DND-41 (cell line): ENCODE data around the gene GLRA1.

Experiments used
- EZH2 ChIP-seq: IDR thresholded peaks from 3 replicates; pipeline ENCODE4 v1.6.1; 2012; ENCODE audit warnings: borderline replicate concordance, low read depth, mild to moderate bottlenecking, moderate library complexity, low read length, inconsistent platforms; ENCODE audit not compliant: severe bottlenecking
- TF ChIP-seq, protein P1 (sequence below): IDR thresholded peaks from 2 replicates; pipeline ENCODE4 v1.5.1; 2012; ENCODE audit warnings: borderline replicate concordance, low read length, moderate library complexity, mild to moderate bottlenecking; ENCODE audit not compliant: poor library complexity, severe bottlenecking; ENCODE audit errors: extremely low read depth

DNA sequence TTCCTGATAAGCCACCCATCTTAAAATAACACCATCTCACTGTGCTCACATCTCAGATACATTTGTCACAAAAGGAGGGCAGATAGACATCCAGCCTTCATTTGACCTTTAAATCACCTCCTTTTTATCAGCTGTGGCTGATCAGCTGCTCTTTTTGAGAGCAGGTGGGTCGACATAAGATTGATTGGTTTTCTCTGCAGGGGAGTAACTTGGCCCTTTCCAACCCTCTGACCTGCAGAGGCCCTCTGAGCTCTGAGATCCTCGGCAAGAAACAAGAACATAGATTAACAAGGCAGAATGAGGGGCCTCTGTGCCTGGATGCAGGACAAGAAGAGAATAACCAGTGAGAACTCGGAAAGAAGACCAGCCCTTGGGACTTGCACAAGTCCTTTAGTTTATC lies 33.5 kb upstream of the GLRA1 start:
- TF ChIP-seq, protein P1, sequence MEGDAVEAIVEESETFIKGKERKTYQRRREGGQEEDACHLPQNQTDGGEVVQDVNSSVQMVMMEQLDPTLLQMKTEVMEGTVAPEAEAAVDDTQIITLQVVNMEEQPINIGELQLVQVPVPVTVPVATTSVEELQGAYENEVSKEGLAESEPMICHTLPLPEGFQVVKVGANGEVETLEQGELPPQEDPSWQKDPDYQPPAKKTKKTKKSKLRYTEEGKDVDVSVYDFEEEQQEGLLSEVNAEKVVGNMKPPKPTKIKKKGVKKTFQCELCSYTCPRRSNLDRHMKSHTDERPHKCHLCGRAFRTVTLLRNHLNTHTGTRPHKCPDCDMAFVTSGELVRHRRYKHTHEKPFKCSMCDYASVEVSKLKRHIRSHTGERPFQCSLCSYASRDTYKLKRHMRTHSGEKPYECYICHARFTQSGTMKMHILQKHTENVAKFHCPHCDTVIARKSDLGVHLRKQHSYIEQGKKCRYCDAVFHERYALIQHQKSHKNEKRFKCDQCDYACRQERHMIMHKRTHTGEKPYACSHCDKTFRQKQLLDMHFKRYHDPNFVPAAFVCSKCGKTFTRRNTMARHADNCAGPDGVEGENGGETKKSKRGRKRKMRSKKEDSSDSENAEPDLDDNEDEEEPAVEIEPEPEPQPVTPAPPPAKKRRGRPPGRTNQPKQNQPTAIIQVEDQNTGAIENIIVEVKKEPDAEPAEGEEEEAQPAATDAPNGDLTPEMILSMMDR = no peak
- no peak for TF ChIP-seq EZH2
